Osteoblast (primary cell): Measurements from ENCODE around the gene PRR20B. TPM values are rescaled to one million over a fixed set of nuclear protein-coding genes. Genes with fewer than 3 reads are reported as not detected.
"Not testable (repeated sequence)": the region's sequence is repeated elsewhere in the genome, so short reads cannot be mapped to it uniquely, and the experiment has no call there.

ENCODE experiments used
- DNase-seq: peaks from one replicate; pipeline ENCODE4 v3.0.0; 2011; ENCODE audit warnings: low spot score, mixed read lengths; ENCODE audit not compliant: insufficient read length; ENCODE audit errors: missing footprints
- H2AFZ ChIP-seq: 2 replicates; pipeline ENCODE4 v1.6.0; 2011; ENCODE audit warnings: mild to moderate bottlenecking, low read length
- H3K27ac ChIP-seq: 2 replicates; pipeline ENCODE4 v1.5.1; 2011; ENCODE audit warnings: mild to moderate bottlenecking, low read depth, low read length, moderate library complexity
- H3K27me3 ChIP-seq: 2 replicates; pipeline ENCODE4 v1.6.0; 2012; ENCODE audit warnings: mild to moderate bottlenecking, control low read depth, inconsistent platforms, low read length, moderate library complexity; ENCODE audit not compliant: insufficient read depth
- H3K36me3 ChIP-seq: 2 replicates; pipeline ENCODE4 v1.5.1; 2011; ENCODE audit warnings: mild to moderate bottlenecking, low read length, control low read depth, moderate library complexity; ENCODE audit not compliant: insufficient read depth
- H3K4me1 ChIP-seq: 2 replicates; pipeline ENCODE4 v1.5.1; 2011; ENCODE audit warnings: mild to moderate bottlenecking, low read length, control low read depth, moderate library complexity; ENCODE audit not compliant: insufficient read depth
- H3K4me2 ChIP-seq: 2 replicates; pipeline ENCODE4 v1.6.0; 2011; ENCODE audit warnings: mild to moderate bottlenecking, low read length; ENCODE audit not compliant: insufficient read depth
- H3K4me3 ChIP-seq: fragments of 200-600 bp; sonication (generic); 3 replicates; pipeline ENCODE4 v1.5.1; 2012; ENCODE audit warnings: mild to moderate bottlenecking, low read length, inconsistent platforms; ENCODE audit not compliant: insufficient read depth
- H3K79me2 ChIP-seq: 2 replicates; pipeline ENCODE4 v1.6.0; 2012; ENCODE audit warnings: mild to moderate bottlenecking, low read length, control low read depth, inconsistent platforms; ENCODE audit not compliant: insufficient read depth
- H3K9me3 ChIP-seq: 2 replicates; pipeline ENCODE4 v1.5.1; 2011; ENCODE audit warnings: low read depth, low read length, control low read depth
- H4K20me1 ChIP-seq: 2 replicates; pipeline ENCODE4 v1.6.0; 2012; ENCODE audit warnings: mild to moderate bottlenecking, low read length, control low read depth; ENCODE audit not compliant: insufficient read depth
- small RNA-seq: library from RNA; depleted of rRNA; stranded (forward); fragments of <200 nt; gene quantifications from one replicate; pipeline ENCODE3, GENCODE V24; 2012
- total RNA-seq: library from RNA; depleted of rRNA; stranded (reverse); fragments of >200 nt; gene quantifications from 2 replicates; pipeline ENCODE4 v1.2.3, GENCODE V29; 2012
- TF ChIP-seq, protein P1 (sequence below): IDR thresholded peaks from 2 replicates; pipeline ENCODE4 v1.5.1; 2011; ENCODE audit warnings: mild to moderate bottlenecking, low read depth, low read length, moderate library complexity; ENCODE audit errors: extremely low read depth

PRR20B gene
- total RNA-seq, 1 donor, result not detected

DNA sequence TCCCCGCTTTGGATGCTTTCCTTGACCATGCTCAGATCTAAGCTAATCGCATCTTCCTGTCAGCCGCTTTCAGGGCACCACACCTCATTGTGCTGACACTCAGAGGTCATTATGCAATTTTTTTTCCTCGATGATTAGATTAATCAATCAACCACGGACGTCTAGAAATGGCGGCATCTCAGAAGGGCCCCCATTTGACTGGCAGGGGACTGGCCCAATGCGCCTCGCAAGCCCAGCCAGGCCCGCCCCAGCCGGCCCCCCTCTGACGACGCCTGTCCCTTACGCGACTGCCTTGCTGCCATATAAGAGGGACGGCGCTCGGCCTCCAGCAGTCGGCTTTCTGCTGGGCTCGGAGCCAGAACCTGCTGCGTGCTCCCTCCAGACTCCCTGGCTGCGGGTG is 13.0 kb downstream of the PRR20B start, which contains the start of gene PRR20D:
Gene PRR20D (plus strand): TSS at position 301 of the 400 bp plus-strand sequence. CDS start 387 bp downstream, outside the sequence.
- H3K9me3 ChIP-seq, DNase-seq, H3K4me2 ChIP-seq, H4K20me1 ChIP-seq, H3K4me1 ChIP-seq, H3K27ac ChIP-seq, H3K4me3 ChIP-seq, H3K36me3 ChIP-seq, H2AFZ ChIP-seq, H3K27me3 ChIP-seq, H3K79me2 ChIP-seq: not testable (repeated sequence)

DNA sequence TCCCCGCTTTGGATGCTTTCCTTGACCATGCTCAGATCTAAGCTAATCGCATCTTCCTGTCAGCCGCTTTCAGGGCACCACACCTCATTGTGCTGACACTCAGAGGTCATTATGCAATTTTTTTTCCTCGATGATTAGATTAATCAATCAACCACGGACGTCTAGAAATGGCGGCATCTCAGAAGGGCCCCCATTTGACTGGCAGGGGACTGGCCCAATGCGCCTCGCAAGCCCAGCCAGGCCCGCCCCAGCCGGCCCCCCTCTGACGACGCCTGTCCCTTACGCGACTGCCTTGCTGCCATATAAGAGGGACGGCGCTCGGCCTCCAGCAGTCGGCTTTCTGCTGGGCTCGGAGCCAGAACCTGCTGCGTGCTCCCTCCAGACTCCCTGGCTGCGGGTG is 19.6 kb downstream of the PRR20B start, which contains the start of gene PRR20E:
Gene PRR20E (plus strand): TSS at position 301 of the 400 bp plus-strand sequence. CDS start 387 bp downstream, outside the sequence.
- not testable (repeated sequence) for H3K27me3 ChIP-seq, H4K20me1 ChIP-seq, H3K36me3 ChIP-seq, DNase-seq, H3K4me2 ChIP-seq, H3K79me2 ChIP-seq, H3K4me1 ChIP-seq, H3K9me3 ChIP-seq, H2AFZ ChIP-seq, H3K4me3 ChIP-seq, H3K27ac ChIP-seq

DNA sequence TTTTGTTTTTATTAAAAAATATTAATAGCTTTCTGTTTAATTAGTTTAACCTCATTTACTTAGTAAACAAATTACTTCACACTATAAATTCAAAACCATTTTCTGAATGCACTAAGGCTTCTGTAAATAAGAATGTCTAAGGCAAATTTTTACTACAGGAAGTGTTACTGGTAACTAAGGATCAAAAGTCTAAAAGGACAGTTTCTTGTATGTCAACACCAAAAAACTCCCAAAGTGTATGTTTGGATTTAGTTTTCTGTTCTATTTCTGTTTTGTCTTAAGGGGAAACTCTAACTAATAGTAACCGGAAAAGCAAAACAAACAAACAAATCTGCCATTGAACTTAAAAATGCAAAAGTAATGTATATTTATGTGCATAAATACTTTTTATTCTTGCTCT is 44.4 kb downstream of the PRR20B start:
- Histone ChIP-seq H3K4me3 (no peak overlapping the region), H4K20me1 (no peaks in the 10 kb centered on the region), H3K27me3 (no peaks in the 10 kb centered on the region), H3K9me3 (peaks cover 2% of the 10 kb centered on the region), H2AFZ (no peak overlapping the region), H3K79me2 (no peaks in the 10 kb centered on the region), H3K4me2 (no peak overlapping the region), H3K4me1 (no peaks in the 10 kb centered on the region), H3K27ac (no peak overlapping the region), H3K36me3 (no peaks in the 10 kb centered on the region)
- TF ChIP-seq, protein P1, sequence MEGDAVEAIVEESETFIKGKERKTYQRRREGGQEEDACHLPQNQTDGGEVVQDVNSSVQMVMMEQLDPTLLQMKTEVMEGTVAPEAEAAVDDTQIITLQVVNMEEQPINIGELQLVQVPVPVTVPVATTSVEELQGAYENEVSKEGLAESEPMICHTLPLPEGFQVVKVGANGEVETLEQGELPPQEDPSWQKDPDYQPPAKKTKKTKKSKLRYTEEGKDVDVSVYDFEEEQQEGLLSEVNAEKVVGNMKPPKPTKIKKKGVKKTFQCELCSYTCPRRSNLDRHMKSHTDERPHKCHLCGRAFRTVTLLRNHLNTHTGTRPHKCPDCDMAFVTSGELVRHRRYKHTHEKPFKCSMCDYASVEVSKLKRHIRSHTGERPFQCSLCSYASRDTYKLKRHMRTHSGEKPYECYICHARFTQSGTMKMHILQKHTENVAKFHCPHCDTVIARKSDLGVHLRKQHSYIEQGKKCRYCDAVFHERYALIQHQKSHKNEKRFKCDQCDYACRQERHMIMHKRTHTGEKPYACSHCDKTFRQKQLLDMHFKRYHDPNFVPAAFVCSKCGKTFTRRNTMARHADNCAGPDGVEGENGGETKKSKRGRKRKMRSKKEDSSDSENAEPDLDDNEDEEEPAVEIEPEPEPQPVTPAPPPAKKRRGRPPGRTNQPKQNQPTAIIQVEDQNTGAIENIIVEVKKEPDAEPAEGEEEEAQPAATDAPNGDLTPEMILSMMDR, result no peak
- no peak for DNase-seq

Small RNA genes lying within 50 kb of the gene (small RNA-seq; reads per million reads assigned to genes)
- gene PRR20FP, result not detected

Other genes starting within 250 kb of the PRR20B start
- not detected in 2 replicates for gene PRR20A, start 6.6 kb upstream of the PRR20B start, total RNA-seq
- not detected in 2 replicates for gene PRR20C, start 6.6 kb downstream of the PRR20B start, total RNA-seq
- not detected in 2 replicates for gene PRR20D, start 13.1 kb downstream of the PRR20B start, total RNA-seq
- gene PRR20E, start 19.7 kb downstream of the PRR20B start, total RNA-seq, result not detected in 2 replicates